Measurements from ENCODE around the gene IFIT5.

DNA sequence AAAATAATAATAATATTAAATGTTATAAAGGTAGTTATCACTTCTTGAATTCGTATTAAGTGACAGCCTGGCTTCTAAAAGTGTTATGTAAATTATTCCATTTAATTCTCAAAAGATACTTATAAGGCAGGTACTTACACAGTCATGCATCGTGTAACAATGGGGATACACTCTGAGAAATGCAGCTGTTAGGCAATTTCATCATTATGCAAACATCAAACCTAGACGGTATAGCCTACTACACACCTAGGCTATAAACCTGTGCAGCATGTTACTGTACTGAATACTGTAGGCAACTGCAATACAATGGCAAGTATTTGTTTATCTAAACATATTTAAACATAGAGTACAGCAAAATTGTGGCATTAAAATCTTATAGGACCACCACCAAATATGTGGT lies 20.5 kb upstream of the IFIT5 start:
- TF ChIP-seq, protein P1, sequence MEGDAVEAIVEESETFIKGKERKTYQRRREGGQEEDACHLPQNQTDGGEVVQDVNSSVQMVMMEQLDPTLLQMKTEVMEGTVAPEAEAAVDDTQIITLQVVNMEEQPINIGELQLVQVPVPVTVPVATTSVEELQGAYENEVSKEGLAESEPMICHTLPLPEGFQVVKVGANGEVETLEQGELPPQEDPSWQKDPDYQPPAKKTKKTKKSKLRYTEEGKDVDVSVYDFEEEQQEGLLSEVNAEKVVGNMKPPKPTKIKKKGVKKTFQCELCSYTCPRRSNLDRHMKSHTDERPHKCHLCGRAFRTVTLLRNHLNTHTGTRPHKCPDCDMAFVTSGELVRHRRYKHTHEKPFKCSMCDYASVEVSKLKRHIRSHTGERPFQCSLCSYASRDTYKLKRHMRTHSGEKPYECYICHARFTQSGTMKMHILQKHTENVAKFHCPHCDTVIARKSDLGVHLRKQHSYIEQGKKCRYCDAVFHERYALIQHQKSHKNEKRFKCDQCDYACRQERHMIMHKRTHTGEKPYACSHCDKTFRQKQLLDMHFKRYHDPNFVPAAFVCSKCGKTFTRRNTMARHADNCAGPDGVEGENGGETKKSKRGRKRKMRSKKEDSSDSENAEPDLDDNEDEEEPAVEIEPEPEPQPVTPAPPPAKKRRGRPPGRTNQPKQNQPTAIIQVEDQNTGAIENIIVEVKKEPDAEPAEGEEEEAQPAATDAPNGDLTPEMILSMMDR (conservative IDR thresholded peaks at IDR 0.05; ENCODE audit: low read length), result no peak
- TF ChIP-seq EZH2phosphoT487 (IDR thresholded peaks at IDR 0.05; ENCODE audit: borderline replicate concordance), result no peak
